Activated naive CD4-positive, alpha-beta T cell treated with anti-CD3 and anti-CD28 coated beads, Interleukin-2, amount 50 U/mL, for 24 hours (primary cell): Measurements from ENCODE around the gene FAM89B.

Experiments
- H3K27ac Mint-ChIP-seq: one replicate; pipeline ENCODE4 v1.8.0; 2021; ENCODE audit warnings: mild to moderate bottlenecking, mixed read lengths
- H3K27me3 Mint-ChIP-seq: one replicate; pipeline ENCODE4 v1.8.0; 2021; ENCODE audit warnings: mixed read lengths
- H3K36me3 Mint-ChIP-seq: one replicate; pipeline ENCODE4 v1.8.0; 2021; ENCODE audit warnings: mixed read lengths
- H3K4me1 Mint-ChIP-seq: one replicate; pipeline ENCODE4 v1.8.0; 2021; ENCODE audit warnings: mixed read lengths
- H3K4me3 Mint-ChIP-seq: one replicate; pipeline ENCODE4 v1.8.0; 2021; ENCODE audit warnings: mild to moderate bottlenecking, mixed read lengths
- H3K9me3 Mint-ChIP-seq: one replicate; pipeline ENCODE4 v1.8.0; 2021; ENCODE audit warnings: mixed read lengths

FAM89B gene

DNA sequence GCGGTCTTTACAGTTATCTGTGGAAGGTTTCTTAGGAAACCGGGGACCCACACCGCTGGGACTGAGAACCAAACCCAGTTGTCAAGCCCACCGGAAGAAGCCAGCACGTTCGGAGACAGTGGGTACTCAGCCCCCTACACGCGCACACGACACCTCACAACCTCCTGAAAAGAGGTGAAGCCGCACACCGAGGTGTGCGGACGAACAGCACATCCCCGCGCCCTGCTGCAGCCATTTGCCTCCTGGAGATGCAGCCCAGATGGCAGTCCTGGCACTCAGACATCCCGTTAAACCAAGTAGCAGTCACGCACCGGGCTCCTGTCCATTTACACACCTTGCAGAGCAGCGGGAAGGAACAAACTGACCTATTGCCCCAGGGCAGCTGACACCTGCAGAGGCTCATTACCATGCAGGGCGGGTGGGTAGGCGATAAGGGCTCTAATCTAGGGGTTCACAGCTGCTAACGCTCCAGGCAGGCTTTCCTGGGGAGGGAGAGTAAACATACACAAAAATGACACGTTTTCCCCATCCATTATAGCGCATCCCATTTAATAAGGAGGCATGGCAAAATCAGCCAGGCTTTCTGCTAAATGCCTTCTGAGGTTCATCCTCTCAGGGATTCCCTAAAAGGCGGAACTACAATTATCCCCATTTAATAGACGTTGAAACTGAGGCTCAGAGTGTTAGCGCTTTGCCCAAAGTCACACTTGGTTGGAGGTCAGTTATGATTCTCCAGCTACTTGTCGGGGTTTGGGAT, 2.7 kb downstream of the FAM89B start:
- H3K36me3 Mint-ChIP-seq: peaks cover 5% of the 10 kb centered on the region
- H3K4me1 Mint-ChIP-seq: peaks cover 49% of the 10 kb centered on the region
- H3K27ac Mint-ChIP-seq: peak overlapping the region; percentile 71
- no peaks in the 10 kb centered on the region for H3K9me3 Mint-ChIP-seq
- no peaks in the 10 kb centered on the region for H3K27me3 Mint-ChIP-seq
- H3K4me3 Mint-ChIP-seq: peak overlapping the region; percentile 90

DNA sequence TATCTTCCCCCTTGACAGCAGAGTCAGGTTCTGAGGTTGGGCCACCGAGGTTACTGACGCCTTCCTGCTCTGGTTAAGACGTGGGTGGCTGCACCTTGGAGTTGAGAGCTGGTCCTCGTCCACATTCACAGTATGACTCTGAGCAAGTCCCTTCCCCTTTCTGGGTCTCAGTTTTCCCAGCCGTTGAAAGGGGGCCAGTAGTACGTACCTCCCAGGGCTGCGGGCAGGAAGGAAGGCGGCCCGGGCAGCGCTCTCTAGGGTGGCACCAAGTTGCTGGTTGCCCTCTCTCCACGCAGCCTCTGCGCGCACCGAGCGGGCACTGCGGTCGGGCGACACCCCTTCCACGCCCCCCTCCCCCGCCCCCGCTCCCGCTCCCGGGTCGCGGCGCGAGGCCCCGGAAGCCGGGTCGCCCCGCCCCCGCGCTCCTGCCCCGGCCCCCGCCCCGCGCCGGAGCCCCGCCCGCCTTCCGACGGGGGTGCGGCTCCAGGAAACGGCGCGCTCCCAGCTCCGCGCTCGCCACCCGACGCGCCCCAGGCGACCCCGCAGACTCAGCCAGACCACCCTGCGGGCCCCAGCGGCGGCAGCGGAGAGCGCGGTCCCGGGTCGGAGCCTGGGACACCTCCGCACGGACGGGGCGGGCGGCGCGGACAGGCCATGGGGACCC, 3.4 kb downstream of the FAM89B start, which contains the start of gene EHBP1L1:
Gene EHBP1L1, plus strand, starts transcription at position 486 of the 664 bp plus-strand sequence. CDS start 250 bp downstream, outside the sequence.
- Mint-ChIP-seq H3K27ac (peak within 1 kb of the TSS; percentile 72), H3K36me3 (peaks cover 5% of the 10 kb centered on the region), H3K4me1 (peaks cover 46% of the 10 kb centered on the region), H3K9me3 (no peaks in the 10 kb centered on the region), H3K27me3 (no peaks in the 10 kb centered on the region), H3K4me3 (peak within 1 kb of the TSS; percentile 90)

DNA sequence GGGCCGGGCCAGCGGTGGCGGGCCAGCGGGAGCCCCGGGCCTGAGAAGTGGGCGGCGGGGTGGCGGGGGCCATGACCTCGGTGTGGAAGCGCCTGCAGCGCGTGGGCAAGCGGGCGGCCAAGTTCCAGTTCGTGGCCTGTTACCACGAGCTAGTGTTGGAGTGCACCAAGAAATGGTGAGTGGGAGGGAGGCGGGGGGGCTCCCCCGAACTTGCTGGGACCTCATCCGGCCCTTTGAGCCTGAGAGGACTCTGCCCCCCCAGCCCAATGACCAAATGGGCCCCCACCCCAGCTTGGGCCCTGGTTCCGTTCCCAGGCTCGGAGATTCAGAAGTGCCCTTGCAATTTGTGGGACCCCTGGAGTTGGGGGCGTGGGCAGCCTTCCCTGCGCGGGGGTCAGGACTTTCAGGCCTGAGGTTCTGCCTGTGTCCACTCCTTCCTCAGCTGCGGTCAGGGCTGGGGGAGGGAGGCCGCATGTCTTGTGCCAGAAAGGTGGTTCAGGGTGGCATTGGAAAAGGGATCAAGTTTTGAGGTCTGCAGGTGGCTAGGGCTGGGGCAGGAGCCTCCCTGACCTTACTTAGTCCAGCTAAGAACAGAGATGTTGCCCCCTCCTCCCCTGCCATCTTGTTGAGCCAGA, 4.0 kb downstream of the FAM89B start:
- Mint-ChIP-seq H3K9me3 (no peaks in the 10 kb centered on the region), H3K4me1 (peaks cover 46% of the 10 kb centered on the region), H3K4me3 (peak overlapping the region; percentile 80), H3K36me3 (peaks cover 3% of the 10 kb centered on the region), H3K27me3 (no peaks in the 10 kb centered on the region), H3K27ac (peak overlapping the region; percentile 62)

DNA sequence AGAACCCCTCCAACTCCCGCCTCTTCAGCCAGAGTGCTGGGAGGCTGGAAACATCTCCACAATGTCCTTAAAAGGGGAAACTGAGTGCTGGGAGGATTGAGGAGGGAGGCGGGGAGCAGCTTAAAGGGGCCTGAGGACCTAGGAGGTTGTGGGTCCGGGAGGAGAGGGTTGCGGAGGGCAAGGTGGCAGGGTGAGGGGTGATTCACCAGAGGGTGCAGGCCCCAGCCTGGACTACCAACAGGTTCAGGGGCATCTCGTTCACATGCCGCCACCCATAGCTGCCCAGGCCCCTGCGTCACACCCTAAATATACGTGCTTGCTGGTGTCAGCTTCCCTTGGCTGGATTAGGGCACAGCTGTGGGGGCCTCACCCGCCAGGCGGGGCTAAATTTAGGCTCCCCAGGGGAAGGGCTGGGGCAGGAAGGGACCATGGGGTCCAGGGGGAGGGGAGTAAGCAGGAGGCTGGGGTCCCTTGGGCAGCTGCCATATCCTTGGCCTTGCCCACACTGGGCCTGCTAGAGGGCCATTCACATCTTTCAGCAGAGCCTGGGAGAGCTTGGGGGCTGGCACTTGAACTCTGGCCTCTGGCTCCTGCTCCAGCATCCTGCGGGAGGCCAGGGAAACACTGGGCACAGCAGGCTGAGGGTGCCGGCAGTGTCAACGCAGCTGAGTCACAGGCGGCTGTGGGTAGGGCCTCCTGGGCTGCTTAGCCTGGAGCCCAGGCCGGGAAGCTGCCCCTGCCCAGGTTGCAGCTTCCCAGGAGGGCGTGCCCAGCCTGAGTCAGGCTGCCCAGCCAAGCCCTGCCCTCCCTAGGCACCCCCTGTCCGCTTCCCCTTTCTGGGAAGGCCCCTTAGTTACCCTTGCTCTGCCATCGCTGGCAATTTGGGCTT, 4.8 kb downstream of the FAM89B start:
- Mint-ChIP-seq H3K27me3 (no peaks in the 10 kb centered on the region), H3K9me3 (no peaks in the 10 kb centered on the region), H3K4me3 (peak overlapping the region; percentile 80), H3K36me3 (no peaks in the 10 kb centered on the region), H3K27ac (peak overlapping the region; percentile 62), H3K4me1 (peaks cover 38% of the 10 kb centered on the region)

DNA sequence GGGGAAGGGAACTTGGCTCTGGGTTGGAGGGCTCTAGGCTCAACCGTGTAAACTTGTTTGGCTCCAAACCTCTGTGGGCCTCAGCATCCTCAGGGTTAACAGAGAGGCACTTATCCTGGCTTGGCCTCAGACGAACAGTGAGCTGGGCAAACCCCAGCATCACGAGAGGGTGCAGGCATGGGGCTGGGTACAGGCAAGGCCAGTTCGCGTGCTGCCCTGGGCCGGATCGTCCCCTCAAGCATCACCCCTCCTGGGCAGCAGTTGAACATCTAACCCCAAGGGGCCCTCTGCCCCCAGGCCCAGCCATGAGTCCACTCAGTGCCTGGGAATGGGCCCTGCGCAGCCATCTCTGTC, 5.4 kb downstream of the FAM89B start:
- Mint-ChIP-seq H3K27ac (peak overlapping the region; percentile 66), H3K9me3 (no peaks in the 10 kb centered on the region), H3K36me3 (no peaks in the 10 kb centered on the region), H3K4me1 (peaks cover 35% of the 10 kb centered on the region), H3K27me3 (no peaks in the 10 kb centered on the region), H3K4me3 (peak overlapping the region; percentile 36)

DNA sequence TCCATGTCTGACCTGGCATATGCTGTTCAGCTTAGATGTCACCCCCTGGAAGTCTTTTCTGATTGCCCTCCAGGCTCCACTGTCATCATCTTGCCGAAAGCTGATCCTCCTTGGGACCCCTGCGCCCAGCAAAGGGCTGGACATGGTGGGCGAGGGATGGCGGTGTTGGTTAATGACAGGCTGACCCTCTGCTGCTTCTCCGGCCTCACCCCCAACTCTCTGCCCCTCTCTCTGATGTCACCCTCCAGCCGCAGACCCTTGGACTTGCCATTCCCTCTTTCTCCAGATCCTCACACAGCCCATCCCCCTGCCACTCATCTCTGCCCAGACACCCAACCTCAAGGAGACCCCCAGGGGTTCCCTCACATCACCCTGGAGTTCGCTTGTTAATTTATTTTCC, 5.8 kb downstream of the FAM89B start:
- peaks cover 35% of the 10 kb centered on the region for H3K4me1 Mint-ChIP-seq
- H3K27ac Mint-ChIP-seq: peak overlapping the region; percentile 66
- H3K36me3 Mint-ChIP-seq: no peaks in the 10 kb centered on the region
- no peaks in the 10 kb centered on the region for H3K9me3 Mint-ChIP-seq
- peak overlapping the region; percentile 36 for H3K4me3 Mint-ChIP-seq
- H3K27me3 Mint-ChIP-seq: no peaks in the 10 kb centered on the region

DNA sequence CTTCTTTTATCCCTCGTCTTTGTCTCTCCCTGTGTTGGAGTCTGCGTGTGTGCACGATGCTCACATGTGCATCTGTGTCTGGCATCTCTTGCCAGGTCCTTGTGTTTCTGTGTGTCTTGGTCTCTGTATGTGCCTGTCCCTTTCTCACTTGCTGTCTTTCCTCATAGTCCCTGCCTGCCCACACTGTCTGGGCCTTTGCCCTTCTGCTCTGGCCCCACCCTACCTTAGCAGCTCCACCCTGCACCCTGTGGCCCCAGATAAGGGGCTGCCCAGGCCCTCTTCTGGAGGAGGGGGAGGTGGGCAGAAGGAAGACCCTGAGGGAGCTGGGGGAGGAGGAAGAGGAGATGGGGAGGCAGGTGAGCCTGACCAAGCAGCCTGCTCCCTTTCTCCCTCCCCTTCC, 6.3 kb downstream of the FAM89B start:
- H3K4me1 Mint-ChIP-seq: peaks cover 32% of the 10 kb centered on the region
- peak overlapping the region; percentile 66 for H3K27ac Mint-ChIP-seq
- H3K27me3 Mint-ChIP-seq: no peaks in the 10 kb centered on the region
- H3K9me3 Mint-ChIP-seq: no peaks in the 10 kb centered on the region
- H3K36me3 Mint-ChIP-seq: no peaks in the 10 kb centered on the region
- peak overlapping the region; percentile 3 for H3K4me3 Mint-ChIP-seq

DNA sequence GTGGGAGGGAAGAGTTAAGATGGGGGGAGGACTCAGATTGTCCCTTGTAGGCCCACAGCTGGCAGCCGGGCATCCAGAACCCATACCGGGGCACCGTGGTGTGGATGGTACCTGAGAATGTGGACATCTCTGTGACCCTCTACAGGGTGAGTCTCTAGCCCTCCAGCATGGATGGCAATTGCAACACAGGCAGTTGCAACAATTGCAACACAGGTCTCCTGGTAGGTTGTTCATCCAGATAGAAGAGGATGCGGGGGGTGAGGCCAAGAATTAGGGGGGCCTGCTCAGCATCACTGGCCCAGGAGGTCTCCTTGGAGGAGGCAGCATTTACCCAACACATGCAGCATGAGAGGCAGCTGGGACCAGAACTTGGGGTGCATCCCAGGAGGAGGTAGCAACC, 7.0 kb downstream of the FAM89B start:
- Mint-ChIP-seq H3K36me3 (no peaks in the 10 kb centered on the region), H3K27ac (no peak overlapping the region), H3K9me3 (no peaks in the 10 kb centered on the region), H3K4me1 (peaks cover 29% of the 10 kb centered on the region), H3K27me3 (no peaks in the 10 kb centered on the region), H3K4me3 (no peak overlapping the region)

DNA sequence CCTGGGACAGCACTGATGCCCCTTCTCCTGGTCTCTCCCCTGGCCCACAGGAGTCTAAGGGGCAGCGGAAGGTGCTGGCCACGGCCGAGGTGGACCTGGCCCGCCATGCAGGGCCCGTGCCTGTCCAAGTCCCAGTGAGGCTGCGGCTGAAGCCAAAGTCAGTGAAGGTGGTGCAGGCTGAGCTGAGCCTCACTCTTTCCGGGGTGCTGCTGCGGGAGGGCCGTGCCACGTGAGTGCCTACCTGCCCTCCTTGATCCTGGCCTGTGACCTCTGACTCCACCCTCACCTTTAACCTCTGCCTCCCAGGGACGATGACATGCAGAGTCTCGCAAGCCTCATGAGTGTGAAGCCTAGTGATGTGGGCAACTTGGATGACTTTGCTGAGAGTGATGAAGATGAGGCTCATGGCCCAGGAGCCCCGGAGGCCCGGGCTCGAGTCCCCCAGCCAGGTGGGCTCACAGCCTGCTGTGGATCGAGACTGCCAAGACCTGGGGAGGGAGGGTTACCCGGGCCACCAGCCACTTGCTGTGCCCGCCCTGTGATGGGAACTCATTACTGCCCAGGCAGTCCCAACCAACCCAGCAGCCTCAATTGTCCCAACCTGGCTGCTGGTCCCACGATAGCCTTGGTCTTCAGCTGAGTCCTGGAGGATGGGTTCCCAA, 7.8 kb downstream of the FAM89B start:
- Mint-ChIP-seq H3K4me3 (no peak overlapping the region), H3K36me3 (no peaks in the 10 kb centered on the region), H3K27ac (no peak overlapping the region)

DNA sequence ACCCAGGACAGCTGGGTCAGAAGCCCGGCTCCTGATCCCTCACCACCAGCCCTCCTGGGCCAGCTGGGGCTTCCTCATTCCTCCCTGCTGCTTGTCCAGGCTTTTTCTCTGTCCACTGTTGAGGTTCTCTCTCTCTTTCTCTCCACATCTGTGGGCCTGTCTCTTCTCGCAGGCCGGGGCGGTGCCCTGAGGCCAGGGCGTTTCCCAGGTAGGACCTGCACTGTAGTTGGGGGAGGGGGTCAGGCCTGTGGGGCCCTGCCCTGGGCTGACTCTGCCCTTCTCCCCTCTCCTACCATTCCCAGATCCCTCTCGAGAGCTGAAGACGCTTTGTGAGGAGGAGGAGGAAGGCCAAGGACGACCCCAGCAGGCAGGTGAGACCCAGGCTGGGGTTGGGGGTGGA, 8.4 kb downstream of the FAM89B start:
- H3K36me3 Mint-ChIP-seq: no peaks in the 10 kb centered on the region
- peaks cover 18% of the 10 kb centered on the region for H3K4me1 Mint-ChIP-seq
- no peak overlapping the region for H3K4me3 Mint-ChIP-seq
- H3K9me3 Mint-ChIP-seq: no peaks in the 10 kb centered on the region
- no peak overlapping the region for H3K27ac Mint-ChIP-seq
- H3K27me3 Mint-ChIP-seq: no peaks in the 10 kb centered on the region

More for the DNA sequence above, 7.8 kb downstream of the FAM89B start:
- Mint-ChIP-seq H3K4me1 (peaks cover 23% of the 10 kb centered on the region), H3K9me3 (no peaks in the 10 kb centered on the region), H3K27me3 (no peaks in the 10 kb centered on the region)

DNA sequence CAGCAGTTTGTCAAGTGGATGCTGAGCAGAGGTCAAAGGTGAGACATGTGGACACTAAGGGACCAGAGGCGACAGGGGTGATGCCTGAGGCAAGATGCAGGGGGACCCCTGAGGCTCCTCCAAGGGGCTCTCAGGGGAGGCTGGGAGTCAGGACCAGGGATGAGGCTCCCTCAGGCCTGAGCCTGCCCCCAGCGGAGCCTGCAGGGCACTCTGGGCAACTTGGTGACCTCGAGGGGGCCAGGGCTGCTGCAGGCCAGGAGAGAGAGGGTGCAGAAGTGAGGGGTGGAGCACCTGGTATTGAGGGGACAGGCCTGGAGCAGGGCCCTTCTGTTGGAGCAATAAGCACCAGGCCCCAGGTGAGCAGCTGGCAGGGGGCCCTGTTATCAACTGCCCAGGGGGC, 9.6 kb downstream of the FAM89B start:
- Mint-ChIP-seq H3K36me3 (no peaks in the 10 kb centered on the region), H3K4me1 (peaks cover 20% of the 10 kb centered on the region), H3K27me3 (no peaks in the 10 kb centered on the region), H3K9me3 (no peaks in the 10 kb centered on the region), H3K4me3 (no peak overlapping the region), H3K27ac (peak overlapping the region; percentile 46)

DNA sequence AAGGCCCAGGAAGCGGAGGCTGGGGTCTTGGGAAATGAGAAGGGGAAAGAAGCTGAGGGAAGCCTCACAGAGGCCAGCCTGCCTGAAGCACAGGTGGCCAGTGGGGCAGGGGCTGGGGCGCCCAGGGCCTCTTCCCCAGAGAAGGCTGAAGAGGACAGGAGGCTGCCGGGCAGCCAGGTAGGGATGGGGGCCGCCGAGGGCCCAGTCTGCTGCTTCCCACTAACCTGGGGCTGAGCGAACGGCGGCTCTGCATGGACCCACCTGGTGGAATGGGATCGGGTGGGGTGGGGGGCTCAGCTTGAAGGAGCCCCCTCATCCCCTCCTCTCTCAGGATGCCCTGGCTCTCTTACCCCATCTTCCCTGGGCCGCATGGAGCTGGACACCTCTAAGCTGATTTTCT, 11.3 kb downstream of the FAM89B start:
- no peaks in the 10 kb centered on the region for H3K27me3 Mint-ChIP-seq
- H3K4me1 Mint-ChIP-seq: peaks cover 21% of the 10 kb centered on the region
- no peaks in the 10 kb centered on the region for H3K9me3 Mint-ChIP-seq
- H3K36me3 Mint-ChIP-seq: no peaks in the 10 kb centered on the region
- H3K4me3 Mint-ChIP-seq: no peak overlapping the region
- H3K27ac Mint-ChIP-seq: no peak overlapping the region

DNA sequence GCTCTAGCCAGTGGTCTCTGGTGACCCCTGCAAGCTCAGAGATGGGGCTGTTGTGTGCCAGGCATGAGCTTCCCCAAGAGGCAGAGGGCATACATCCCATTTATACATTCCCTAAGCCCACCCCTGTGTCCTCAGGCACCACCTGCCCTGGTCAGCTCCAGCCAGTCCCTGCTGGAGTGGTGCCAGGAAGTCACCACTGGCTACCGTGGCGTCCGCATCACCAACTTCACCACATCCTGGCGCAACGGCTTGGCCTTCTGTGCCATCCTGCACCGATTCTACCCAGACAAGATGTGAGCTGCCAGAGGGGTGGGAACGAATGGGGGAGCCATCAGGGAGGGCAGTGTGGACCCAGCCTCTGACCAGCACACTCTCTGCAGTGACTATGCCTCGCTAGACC, 11.8 kb downstream of the FAM89B start:
- H3K9me3 Mint-ChIP-seq: no peaks in the 10 kb centered on the region
- H3K27me3 Mint-ChIP-seq: no peaks in the 10 kb centered on the region
- H3K4me3 Mint-ChIP-seq: no peak overlapping the region
- no peaks in the 10 kb centered on the region for H3K36me3 Mint-ChIP-seq
- peak overlapping the region; percentile 30 for H3K27ac Mint-ChIP-seq
- H3K4me1 Mint-ChIP-seq: peaks cover 23% of the 10 kb centered on the region

DNA sequence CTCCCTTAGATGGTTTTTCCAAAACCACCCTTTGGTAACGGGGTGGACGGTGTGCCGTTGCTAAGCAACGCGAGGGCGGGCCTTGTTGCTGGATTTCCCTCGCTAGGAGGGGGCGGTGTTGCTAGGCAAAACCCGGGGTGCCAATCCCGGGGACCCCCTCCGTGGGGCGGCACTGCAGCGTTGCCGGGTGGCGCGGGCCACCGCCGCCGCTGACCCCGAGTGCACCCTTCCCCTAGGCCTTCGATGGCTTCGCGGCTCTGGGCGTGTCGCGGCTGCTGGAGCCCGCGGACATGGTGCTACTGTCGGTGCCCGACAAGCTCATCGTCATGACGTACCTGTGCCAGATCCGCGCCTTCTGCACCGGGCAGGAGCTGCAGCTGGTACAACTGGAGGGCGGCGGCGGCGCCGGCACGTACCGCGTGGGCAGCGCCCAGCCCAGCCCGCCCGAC, 12.4 kb downstream of the FAM89B start:
- no peaks in the 10 kb centered on the region for H3K36me3 Mint-ChIP-seq
- H3K4me3 Mint-ChIP-seq: no peak overlapping the region

More for the DNA sequence above, 12.4 kb downstream of the FAM89B start:
- peaks cover 23% of the 10 kb centered on the region for H3K4me1 Mint-ChIP-seq
- H3K27me3 Mint-ChIP-seq: no peaks in the 10 kb centered on the region
- no peaks in the 10 kb centered on the region for H3K9me3 Mint-ChIP-seq
- no peak overlapping the region for H3K27ac Mint-ChIP-seq
